Endothelial cell of hepatic sinusoid (primary cell): ENCODE measurements around the gene RPTOR.

Experiments used
- in situ Hi-C: cut with HindIII; loops from 2 replicates; pipeline ENCODE4 v1.10.0; 2017; ENCODE audit warnings: low sequenced_read_pairs

Gene RPTOR

DNA sequence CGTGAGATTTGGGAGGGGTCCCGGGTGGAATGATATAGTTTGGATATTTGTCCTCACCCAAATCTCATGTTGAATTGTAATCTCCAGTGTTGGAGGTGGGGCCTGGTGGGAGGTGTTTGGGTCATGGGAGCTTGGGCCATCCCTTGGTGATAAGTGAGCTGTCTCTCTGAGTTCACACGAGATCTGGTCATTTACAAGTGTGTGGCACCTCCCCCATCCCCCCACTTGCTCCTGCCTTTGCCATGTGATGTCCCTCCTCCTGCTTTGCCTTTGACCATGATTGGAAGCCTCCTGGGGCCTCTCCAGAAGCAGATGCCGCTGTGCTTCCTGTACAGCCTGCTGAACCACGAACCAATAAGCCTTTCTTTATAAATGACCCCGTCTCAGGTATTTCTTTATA lies 469.0 kb downstream of the RPTOR start:
- in situ Hi-C loops = loop anchor here (5.0 kb wide), 1 partner anchor 74 kb away; no protein-coding TSS in a partner anchor

DNA sequence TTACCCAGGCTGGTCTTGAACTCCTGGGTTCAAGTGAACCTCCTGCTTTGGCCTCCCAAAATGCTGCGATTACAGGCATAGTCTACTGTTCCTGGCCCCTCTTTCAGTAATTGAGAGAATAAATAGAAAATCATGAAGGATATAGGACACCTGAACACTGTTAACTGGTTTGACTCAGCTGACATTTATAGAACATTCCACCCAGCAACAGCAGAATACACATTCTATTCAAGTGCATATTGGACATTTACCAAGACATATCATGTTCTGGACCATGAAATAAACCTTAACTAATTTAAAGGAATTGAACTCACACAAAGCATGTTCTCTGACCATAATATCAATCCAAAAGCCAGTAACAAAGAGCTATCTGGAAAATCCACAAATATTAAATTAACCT lies 470.5 kb downstream of the RPTOR start:
- in situ Hi-C loops = no loop called here
